Activated T-helper 9 cell treated with anti-CD3 and anti-CD28 coated beads, Interleukin-2, amount 50 U/mL, for 16 hours (primary cell): ENCODE data around the gene ATG7.
"Not testable (repeated sequence)": the region's sequence is repeated elsewhere in the genome, so short reads cannot be mapped to it uniquely, and the experiment has no call there.

Experiments used
- DNase-seq: peaks from one replicate; pipeline ENCODE4 v3.0.0-alpha.2; 2020; ENCODE audit warnings: low read depth

The ATG7 gene

DNA sequence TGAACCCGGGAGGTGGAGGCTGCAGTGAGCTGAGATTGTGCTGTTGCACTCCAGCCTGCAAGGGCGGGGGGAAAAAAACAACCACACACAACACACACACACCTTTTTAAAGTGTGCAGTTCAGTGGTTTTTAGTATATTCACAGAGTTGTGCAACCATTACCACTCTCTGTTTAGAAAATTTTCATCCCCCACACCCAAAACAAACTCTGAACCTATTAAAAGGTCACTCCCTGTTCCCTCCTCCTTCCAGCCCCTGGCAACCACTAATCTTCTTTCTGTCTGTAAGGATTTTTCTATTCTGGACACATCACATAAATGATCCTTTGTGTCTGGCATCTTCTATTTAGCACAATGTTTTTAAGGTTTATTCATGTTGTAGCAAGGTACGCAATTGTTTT lies 159.1 kb downstream of the ATG7 start:
- DNase-seq = no peak

GRCh38 chr3:11434017-11434526 lies 161.9 kb downstream of the ATG7 start:
- no peak for DNase-seq

DNA sequence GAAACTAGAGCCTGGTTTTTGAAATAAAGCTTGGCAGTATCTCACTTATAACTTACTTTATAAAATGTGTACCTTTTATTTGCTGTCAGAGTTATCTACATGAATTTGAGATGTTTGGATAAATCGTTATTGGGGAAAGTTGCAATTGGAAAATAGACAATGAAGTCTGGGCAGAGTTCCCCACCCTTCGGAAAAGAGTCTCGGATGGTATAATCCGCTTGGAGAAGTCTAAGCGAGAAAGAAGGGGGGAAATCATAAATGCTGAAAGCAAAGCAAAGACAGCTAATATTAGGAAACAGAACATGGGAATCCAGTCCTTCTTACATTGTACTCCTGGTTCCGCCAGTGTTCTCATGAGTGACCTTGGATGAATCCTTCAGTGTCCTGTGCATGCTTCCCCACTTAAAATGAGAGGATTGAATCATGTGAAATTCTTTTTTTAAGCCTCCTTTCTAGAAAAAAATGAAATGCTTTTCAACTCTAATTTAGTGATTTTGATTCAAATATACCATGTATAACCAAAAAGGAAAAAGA lies 162.4 kb downstream of the ATG7 start:
- no peak for DNase-seq

- no peak for DNase-seq
Observed at GRCh38 chr3:11435440-11436165, 163.4 kb downstream of the ATG7 start.

- no peak for DNase-seq
Observed at GRCh38 chr3:11436775-11437174, 164.6 kb downstream of the ATG7 start.

- DNase-seq = no peak
Observed at GRCh38 chr3:11437506-11437905, 165.3 kb downstream of the ATG7 start.

GRCh38 chr3:11438646-11439045 lies 166.4 kb downstream of the ATG7 start:
- no peak for DNase-seq

GRCh38 chr3:11441346-11441745 lies 169.1 kb downstream of the ATG7 start:
- DNase-seq = not testable (repeated sequence)

- no peak for DNase-seq
Observed at GRCh38 chr3:11444404-11444803, 172.2 kb downstream of the ATG7 start.

- not testable (repeated sequence) for DNase-seq
Observed at GRCh38 chr3:11445193-11445592, 173.0 kb downstream of the ATG7 start.

- DNase-seq = no peak
Observed at GRCh38 chr3:11445883-11446282, 173.7 kb downstream of the ATG7 start.

GRCh38 chr3:11447584-11448200 lies 175.5 kb downstream of the ATG7 start:
- DNase-seq = no peak

DNA sequence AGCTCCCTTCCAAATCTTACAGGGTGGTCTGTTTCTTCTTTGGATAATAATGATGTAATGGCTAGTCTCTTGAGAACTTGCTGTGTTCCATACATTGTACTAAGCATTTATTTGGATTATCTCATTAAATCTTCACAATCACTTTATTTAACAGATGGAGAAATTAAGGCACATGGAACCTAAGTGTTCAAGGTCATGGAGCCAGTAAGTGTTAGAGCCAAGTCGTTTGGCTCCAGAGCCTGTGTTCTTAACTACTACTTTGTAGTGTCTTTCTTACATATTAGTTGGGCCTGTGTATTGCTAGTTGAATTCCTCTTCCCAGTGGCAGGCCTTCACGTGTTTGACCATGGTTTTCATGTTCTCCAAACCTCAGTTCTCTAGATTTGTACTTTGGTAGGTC lies 177.8 kb downstream of the ATG7 start:
- DNase-seq = no peak

DNA sequence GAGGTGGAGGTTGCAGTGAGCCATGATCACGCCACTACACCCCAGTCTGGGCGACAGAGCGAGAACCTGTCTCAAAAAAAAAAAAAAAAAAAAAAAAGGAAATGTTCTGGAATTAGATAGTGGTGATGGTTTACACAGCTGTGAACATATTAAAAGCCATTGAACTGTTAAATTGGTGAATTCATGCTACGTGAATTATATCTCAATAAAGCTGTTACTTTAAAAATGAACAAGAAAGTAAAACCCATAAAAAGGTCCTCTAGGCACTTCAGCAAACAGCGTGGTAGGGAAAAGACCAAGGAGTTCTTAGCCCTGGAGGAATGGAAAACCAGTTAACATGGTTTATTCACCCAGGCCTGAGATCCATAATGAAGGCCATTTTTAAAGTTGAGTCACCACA lies 180.1 kb downstream of the ATG7 start:
- DNase-seq = no peak

DNA sequence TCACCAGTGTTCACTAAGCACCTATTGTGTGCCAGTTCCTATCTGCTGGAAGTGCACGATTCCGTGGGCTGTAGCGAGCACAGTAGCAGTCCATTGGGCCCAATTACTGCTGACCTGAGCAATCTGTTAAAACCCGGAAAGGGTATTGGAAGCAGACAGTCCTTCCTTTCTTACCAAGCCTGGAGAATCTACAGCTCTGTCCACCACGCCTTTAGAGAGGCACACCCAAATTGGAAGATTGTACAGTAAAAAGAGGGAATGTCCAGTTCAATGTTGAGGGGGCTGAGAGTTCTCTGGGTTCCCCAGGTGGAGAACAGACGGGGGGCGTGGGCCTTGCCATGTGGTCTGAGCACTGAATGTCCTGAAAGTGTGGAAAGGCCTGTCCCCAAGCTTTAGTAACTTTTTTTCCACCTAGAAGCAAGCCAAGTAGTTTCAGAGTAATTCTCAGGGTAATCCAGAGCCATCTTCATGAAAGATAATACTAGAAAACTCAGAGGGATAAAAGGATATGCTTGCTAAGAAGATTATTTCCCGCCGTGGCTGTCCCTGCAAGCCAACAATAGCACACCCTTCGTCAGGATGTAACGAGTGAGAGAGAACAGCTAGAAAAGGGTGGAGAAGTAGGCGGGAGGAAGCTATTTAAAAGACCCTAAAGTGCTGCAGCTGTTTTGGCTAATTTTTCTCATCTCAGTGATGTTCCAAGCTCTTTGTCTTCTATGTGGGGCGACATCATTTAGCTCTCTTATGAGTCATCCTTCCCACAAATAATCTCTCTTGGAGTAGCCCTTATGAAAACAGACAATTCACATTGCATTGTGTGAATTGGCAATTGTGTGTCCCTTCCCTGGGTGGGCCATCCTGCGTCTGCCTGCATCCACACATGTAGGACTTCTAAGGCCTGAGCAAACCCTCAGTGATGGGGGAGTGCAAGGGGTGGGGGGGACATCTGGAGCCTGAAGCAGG lies 181.0 kb downstream of the ATG7 start:
- DNase-seq = no peak

DNA sequence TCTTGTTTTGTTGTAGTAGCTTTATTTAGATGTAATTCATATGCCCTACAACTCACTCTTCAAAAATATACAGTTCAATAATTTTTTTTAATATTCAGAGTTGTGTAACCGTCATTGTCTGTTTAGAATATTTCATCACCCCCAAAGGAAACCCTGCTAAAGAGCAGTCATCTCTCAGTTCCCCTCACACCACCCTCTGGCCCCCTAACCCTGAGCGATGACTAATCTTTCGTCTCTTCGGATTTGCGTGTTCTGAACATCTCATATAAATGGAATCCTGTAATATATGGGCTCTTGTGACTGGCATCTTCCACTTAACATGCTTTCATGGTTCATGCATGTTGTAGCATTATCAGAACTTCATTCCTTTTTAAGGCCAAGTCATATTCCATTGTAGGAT lies 183.8 kb downstream of the ATG7 start:
- no peak for DNase-seq

DNA sequence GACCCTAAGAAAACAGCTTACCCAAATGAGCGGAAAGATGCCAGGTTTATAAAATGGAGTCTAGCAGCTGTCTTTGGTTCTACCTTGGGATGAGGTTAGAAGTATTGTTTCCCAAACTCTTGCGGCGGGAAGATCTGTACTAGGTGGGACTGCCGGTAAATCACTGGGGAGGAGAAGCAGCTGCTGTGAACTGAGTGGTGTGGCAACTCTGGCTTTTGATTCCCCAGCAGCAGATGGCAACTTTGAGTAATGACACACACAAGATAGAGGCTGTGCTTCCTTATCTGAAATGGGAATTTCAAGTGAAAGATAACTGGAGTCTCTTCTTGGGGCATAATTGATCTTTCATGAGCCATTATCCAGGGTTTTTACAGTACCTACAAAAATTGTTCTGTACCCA lies 184.9 kb downstream of the ATG7 start:
- DNase-seq = no peak

- DNase-seq = no peak
Observed at GRCh38 chr3:11459186-11459824, 187.1 kb downstream of the ATG7 start.

- DNase-seq = no peak
Observed at GRCh38 chr3:11461226-11461625, 189.0 kb downstream of the ATG7 start.

- DNase-seq = not testable (repeated sequence)
Observed at GRCh38 chr3:11462673-11463072, 190.5 kb downstream of the ATG7 start.

DNA sequence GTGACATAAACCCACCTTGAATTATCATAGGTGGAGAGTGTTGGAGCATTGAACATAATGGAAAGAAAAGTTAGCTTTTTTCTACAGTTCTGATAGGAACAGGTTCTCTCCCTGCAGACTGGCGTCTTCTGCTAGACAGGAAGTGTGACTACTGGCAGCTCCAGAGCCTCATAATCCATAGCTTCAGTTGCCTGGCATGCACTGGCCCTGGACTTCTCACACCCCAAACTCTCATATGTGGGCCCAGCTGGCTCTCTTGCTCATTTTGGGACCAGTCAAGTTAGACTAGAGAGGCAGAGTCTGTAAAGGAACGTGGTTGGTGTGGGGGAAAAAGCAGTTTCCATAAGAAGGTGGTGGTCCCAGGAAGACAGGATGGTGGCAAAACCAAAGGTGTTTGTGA lies 191.4 kb downstream of the ATG7 start:
- DNase-seq = no peak

DNA sequence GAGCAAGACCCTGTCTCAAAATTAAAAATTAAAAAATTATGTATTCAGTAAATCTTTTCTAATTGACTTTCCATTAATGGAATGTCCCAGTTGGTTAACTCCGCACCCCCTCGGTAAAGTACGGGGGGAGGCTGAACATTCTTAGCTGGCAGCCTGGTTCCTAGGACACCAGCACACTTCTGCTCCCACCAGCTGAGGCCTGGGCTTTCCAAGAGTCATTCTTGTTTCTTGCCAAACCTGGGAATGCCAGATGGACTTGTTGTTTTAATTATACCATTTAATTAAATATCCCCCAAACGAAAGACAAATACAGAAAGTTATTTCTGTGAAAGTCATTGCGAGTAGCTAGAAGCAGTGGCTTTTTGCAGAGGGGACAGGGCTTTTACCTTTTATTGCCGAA lies 192.2 kb downstream of the ATG7 start:
- DNase-seq = no peak
